H1 (cell line): Measurements from ENCODE around the gene GALNT2. TPM values are rescaled to one million over a fixed set of nuclear protein-coding genes. Genes with fewer than 3 reads are reported as not detected.

Experiments used
- CTCF ChIA-PET: fragments of 300-600 bp; sonication (Branson Sonifier 250); formaldehyde crosslinking; loops from one replicate; lab custom pipeline; 2021; ENCODE audit not compliant: partially characterized antibody; lab: Charles Lee
- POLR2A ChIA-PET: fragments of 300-600 bp; sonication (Branson Sonifier 250); formaldehyde crosslinking; loops from one replicate; lab custom pipeline; 2021; ENCODE audit warnings: inconsistent platforms; ENCODE audit not compliant: partially characterized antibody; lab: Charles Lee
- DNase-seq, 2 experiments: peaks; one replicate each; pipeline versions ENCODE4 v3.0.0 to v3.0.0-alpha.2; 2010 to 2022; ENCODE audit warnings: low spot score in 2 of 2, low read depth in 1 of 2, mixed read lengths in 1 of 2
- FAIRE-seq: peaks from 2 replicates; lab custom pipeline; 2011; peaks lifted over from hg19 to GRCh38; lab: Jason Lieb, UNC
- H2AFZ ChIP-seq: 2 replicates; pipeline ENCODE4 v1.8.1; 2012; ENCODE audit warnings: low read length, inconsistent platforms
- H2AK5ac ChIP-seq: 2 replicates; pipeline ENCODE4 v1.6.1; 2013; ENCODE audit warnings: low read depth, low read length
- H2BK120ac ChIP-seq: replicated peaks from 2 replicates; pipeline ENCODE3; 2013; ENCODE audit warnings: low read depth, low read length, inconsistent platforms
- H2BK12ac ChIP-seq: 2 replicates; pipeline ENCODE4 v1.6.1; 2013; ENCODE audit warnings: low read depth, low read length
- H2BK15ac ChIP-seq: 2 replicates; pipeline ENCODE4 v1.6.1; 2013; ENCODE audit warnings: low read length
- H2BK20ac ChIP-seq: 2 replicates; pipeline ENCODE4 v1.6.1; 2013; ENCODE audit warnings: low read length
- H2BK5ac ChIP-seq: 2 replicates; pipeline ENCODE4 v1.6.1; 2013; ENCODE audit warnings: low read depth, low read length
- H3K14ac ChIP-seq: 2 replicates; pipeline ENCODE4 v1.6.1; 2013; ENCODE audit warnings: inconsistent platforms; ENCODE audit not compliant: insufficient read length
- H3K18ac ChIP-seq: 2 replicates; pipeline ENCODE4 v1.6.1; 2013; ENCODE audit warnings: low read length; ENCODE audit errors: extremely low read depth
- H3K23ac ChIP-seq: 2 replicates; pipeline ENCODE4 v1.6.1; 2013; ENCODE audit warnings: inconsistent platforms; ENCODE audit not compliant: insufficient read length
- H3K23me2 ChIP-seq: 2 replicates; pipeline ENCODE4 v1.6.1; 2013; ENCODE audit warnings: low read depth, low read length
- H3K27ac ChIP-seq: 2 replicates; pipeline ENCODE4 v1.6.1; 2011; ENCODE audit warnings: low read depth, low read length, inconsistent platforms
- H3K27me3 ChIP-seq, 4 experiments: replicated peaks in 1 of 4; 1 replicate in 1 of 4; 2 replicates in 3 of 4; pipeline versions ENCODE4 v1.6.1 to v1.8.1; 2011 to 2013; ENCODE audit warnings: low read length in 3 of 4, mild to moderate bottlenecking in 3 of 4, inconsistent platforms in 2 of 4, mixed read lengths in 2 of 4, moderate library complexity in 1 of 4; ENCODE audit not compliant: control insufficient read depth in 3 of 4, insufficient read depth in 3 of 4; ENCODE audit errors: extremely low read depth in 1 of 4
- H3K36me3 ChIP-seq, 4 experiments: 2 replicates each; pipeline versions ENCODE4 v1.6.1 to v1.8.1; 2011 to 2013; ENCODE audit warnings: mild to moderate bottlenecking in 4 of 4, low read length in 3 of 4, moderate library complexity in 2 of 4, control low read depth in 1 of 4, inconsistent platforms in 1 of 4; ENCODE audit not compliant: insufficient read depth in 4 of 4, control insufficient read depth in 2 of 4
- H3K4ac ChIP-seq: replicated peaks from 2 replicates; pipeline ENCODE3; 2013; ENCODE audit warnings: low read length, low read depth, mixed read lengths, inconsistent platforms; ENCODE audit not compliant: insufficient read length
- H3K4me1 ChIP-seq, 4 experiments: replicated peaks in 1 of 4; 1 replicate in 1 of 4; 2 replicates in 3 of 4; pipeline versions ENCODE4 v1.6.1 to v1.8.1; 2011 to 2013; ENCODE audit warnings: low read length in 3 of 4, inconsistent platforms in 2 of 4, mixed read lengths in 1 of 4; ENCODE audit not compliant: insufficient read depth in 4 of 4, control insufficient read depth in 3 of 4
- H3K4me2 ChIP-seq, 2 experiments: 2 replicates each; pipeline versions ENCODE4 v1.6.1 to v1.8.1; 2011 to 2013; ENCODE audit warnings: low read depth in 2 of 2, low read length in 2 of 2, control low read depth in 1 of 2, inconsistent platforms in 1 of 2, mild to moderate bottlenecking in 1 of 2; ENCODE audit not compliant: insufficient read depth in 1 of 2
- H3K4me3 ChIP-seq, 4 experiments: fragments of 200-600, 300-600 bp in 1 of 4; sonication (generic), shearing (Covaris generic), sonication (Bioruptor Twin) in 1 of 4; 2 replicates each; pipeline versions ENCODE4 v1.5.1 to v1.8.1; 2011 to 2016; ENCODE audit warnings: low read length in 4 of 4, low read depth in 3 of 4, control low read depth in 2 of 4, inconsistent platforms in 2 of 4, mild to moderate bottlenecking in 2 of 4, mixed read lengths in 1 of 4, moderate library complexity in 1 of 4; ENCODE audit not compliant: insufficient read depth in 2 of 4; ENCODE audit errors: extremely low read depth in 1 of 4
- H3K56ac ChIP-seq: replicated peaks from 2 replicates; pipeline ENCODE3; 2013; ENCODE audit warnings: low read depth, mild to moderate bottlenecking, mixed read lengths, low read length, inconsistent platforms; ENCODE audit not compliant: insufficient read length
- H3K79me1 ChIP-seq: 2 replicates; pipeline ENCODE4 v1.6.1; 2013; ENCODE audit warnings: low read depth, low read length, control low read depth
- H3K79me2 ChIP-seq, 2 experiments: 2 replicates each; pipeline versions ENCODE4 v1.6.1 to v1.8.1; 2012 to 2013; ENCODE audit warnings: low read length in 2 of 2, mild to moderate bottlenecking in 2 of 2, inconsistent platforms in 1 of 2; ENCODE audit not compliant: insufficient read depth in 2 of 2, control insufficient read depth in 1 of 2
- H3K9ac ChIP-seq, 4 experiments: replicated peaks in 1 of 4; 1 replicate in 1 of 4; 2 replicates in 3 of 4; pipeline versions ENCODE4 v1.6.1 to v1.8.1; 2011 to 2013; ENCODE audit warnings: low read depth in 3 of 4, low read length in 3 of 4, control low read depth in 2 of 4, mild to moderate bottlenecking in 2 of 4, moderate library complexity in 2 of 4, inconsistent platforms in 1 of 4; ENCODE audit errors: extremely low read depth in 1 of 4
- H3K9me3 ChIP-seq, 2 experiments: 2 replicates each; pipeline versions ENCODE4 v1.6.1 to v1.8.1; 2012 to 2013; ENCODE audit warnings: mild to moderate bottlenecking in 2 of 2, moderate library complexity in 2 of 2, control low read depth in 1 of 2, inconsistent platforms in 1 of 2, low read depth in 1 of 2, low read length in 1 of 2, mixed read lengths in 1 of 2; ENCODE audit not compliant: insufficient read depth in 2 of 2
- H4K20me1 ChIP-seq, 2 experiments: replicated peaks in 1 of 2; 2 replicates each; pipeline versions ENCODE3 to v1.8.1; 2011 to 2013; ENCODE audit warnings: inconsistent platforms in 2 of 2, low read length in 2 of 2, mild to moderate bottlenecking in 1 of 2; ENCODE audit not compliant: insufficient read depth in 2 of 2, control insufficient read depth in 1 of 2
- H4K5ac ChIP-seq: 2 replicates; pipeline ENCODE4 v1.6.1; 2013; ENCODE audit warnings: low read length, low read depth, mixed read lengths, inconsistent platforms; ENCODE audit not compliant: insufficient read length
- H4K8ac ChIP-seq: 2 replicates; pipeline ENCODE4 v1.8.0; 2013; ENCODE audit warnings: mild to moderate bottlenecking, moderate library complexity, low read length, inconsistent platforms; ENCODE audit not compliant: insufficient read depth; ENCODE audit errors: extremely low read depth
- H4K91ac ChIP-seq: replicated peaks from 2 replicates; pipeline ENCODE3; 2013; ENCODE audit warnings: low read length, mixed read lengths, inconsistent platforms; ENCODE audit not compliant: insufficient read length
- JUND ChIP-seq: IDR thresholded peaks from 2 replicates; pipeline ENCODE4 v1.6.1; 2011; ENCODE audit warnings: mild to moderate bottlenecking, improper control_type of control experiment, low read length
- KDM1A ChIP-seq: fragments of 200-600, 300-600 bp; sonication (generic); IDR thresholded peaks from 2 replicates; pipeline ENCODE4 v1.7.1; 2016; ENCODE audit warnings: mild to moderate bottlenecking, low read length, borderline replicate concordance
- KDM4A ChIP-seq: IDR thresholded peaks from one replicate; pipeline ENCODE4 v1.7.1; 2012; ENCODE audit warnings: low read depth, mild to moderate bottlenecking, moderate library complexity, low read length, inconsistent platforms; ENCODE audit not compliant: severe bottlenecking
- POU5F1 ChIP-seq: IDR thresholded peaks from 2 replicates; pipeline ENCODE4 v1.6.1; 2011; ENCODE audit warnings: low read depth, mild to moderate bottlenecking, low read length, moderate library complexity
- RNF2 ChIP-seq: fragments of 200-900, 300-1000 bp; sonication (generic); IDR thresholded peaks from 2 replicates; pipeline ENCODE4 v1.7.1; 2016; ENCODE audit warnings: borderline replicate concordance, low read depth, mild to moderate bottlenecking, antibody characterized with exemption, low read length; ENCODE audit not compliant: poor library complexity, severe bottlenecking; ENCODE audit errors: missing control alignments
- TBP ChIP-seq: IDR thresholded peaks from 2 replicates; pipeline ENCODE4 v1.6.1; 2011; ENCODE audit warnings: low read depth, low read length, improper control_type of control experiment
- USF2 ChIP-seq: IDR thresholded peaks from 2 replicates; pipeline ENCODE4 v1.6.1; 2011; ENCODE audit warnings: low read length, improper control_type of control experiment
- WGBS, 2 experiments: shearing (Covaris generic) in 1 of 2; methylation state at CpG; one replicate each; pipeline versions ENCODE4 v1.1.6 to v1.1.7; 2013 to 2015; ENCODE audit warnings: low lambda C conversion rate in 2 of 2, mixed read lengths in 2 of 2, inconsistent platforms in 1 of 2, low coverage in 1 of 2, missing lambda C conversion rate in 1 of 2; ENCODE audit not compliant: insufficient replicate concordance in 2 of 2, insufficient coverage in 1 of 2, insufficient read length in 1 of 2; ENCODE audit errors: extremely low coverage in 1 of 2, missing lambda C conversion rate in 1 of 2; 5-methylcytosine and 5-hydroxymethylcytosine counted together
- polyA plus RNA-seq, 7 experiments: library from polyadenylated mRNA; depleted of rRNA in 3 of 7; stranded (reverse) in 5 of 7; unstranded in 2 of 7; fragments of >200 nt in 5 of 7; fragments of 200-250 nt in 2 of 7; gene quantifications; 1 replicate in 5 of 7; 2 replicates in 1 of 7; 4 replicates in 1 of 7; pipeline versions ENCODE4 v1.2.1 to v1.2.3, GENCODE V29; 2011 to 2013; ENCODE audit warnings: missing spikeins in 2 of 7, mixed read lengths in 2 of 7
- total RNA-seq: library from RNA; stranded (reverse); fragmentation: NEBNext Ultra II Directional; extraction: Animal tissue kit (Norgen Biotek cat#: 25700); gene quantifications from 2 replicates; pipeline ENCODE4 v1.2.1, GENCODE V29; 2021

GALNT2 gene
- total and polyA plus RNA-seq, 2 of the 8 experiments (the other 6 are each of a cell fraction or from before 2014, with no cell fraction given): 34.5 to 75.3 TPM

GRCh38 chr1:230308821-230309220, 241.8 kb downstream of the GALNT2 start:
- no peak overlapping the region for H2AFZ ChIP-seq
- no peak for DNase-seq
- CTCF ChIA-PET: interaction anchor here (0.7 to 1.2 kb wide), 8 partner anchors 9 to 647 kb away, joined by 3 to 4 read pairs (median 3); no protein-coding TSS in a partner anchor

More at GRCh38 chr1:230308821-230309220, 241.8 kb downstream of the GALNT2 start:
- Histone ChIP-seq H4K5ac (no peak overlapping the region), H3K79me1 (no peaks in the 10 kb centered on the region), H2BK20ac (no peak overlapping the region), H3K4ac (no peak overlapping the region), H2BK15ac (no peak overlapping the region), H3K27ac (no peak overlapping the region), H3K4me3 (no peak overlapping the region), H3K23me2 (no peaks in the 10 kb centered on the region), H3K79me2 (no peaks in the 10 kb centered on the region), H3K9me3 (no peaks in the 10 kb centered on the region), H3K14ac (no peak overlapping the region), H3K27me3 (no peaks in the 10 kb centered on the region), H2BK5ac (no peak overlapping the region), H3K56ac (no peak overlapping the region), H3K4me1 (peaks cover 0 to 2% (median 0%) of the 10 kb centered on the region in 4 experiments; a peak in 1 of 7 replicates), H3K9ac (no peak overlapping the region), H2BK12ac (no peak overlapping the region), H2BK120ac (no peak overlapping the region), H4K8ac (no peak overlapping the region), H4K91ac (no peak overlapping the region), H3K23ac (no peak overlapping the region), H3K36me3 (no peaks in the 10 kb centered on the region), H4K20me1 (no peaks in the 10 kb centered on the region), H2AK5ac (no peak overlapping the region), H3K18ac (no peak overlapping the region), H3K4me2 (no peak overlapping the region)
- TF ChIP-seq RNF2 (no peak), POU5F1 (no peak), TBP (no peak), USF2 (no peak), JUND (no peak), KDM1A (no peak), KDM4A (no peak)
- 88% methylated on average over 17 of the region's 17 CpGs; no CpG with 5 or more reads in 1 of the 2 experiments for WGBS, 2 experiments
- no peak for FAIRE-seq
- POLR2A ChIA-PET: no interaction called here
